ENCODE results near the gene PYROXD2. TPM values are rescaled to one million over a fixed set of nuclear protein-coding genes. Genes with fewer than 3 reads are reported as not detected.
A peak's percentile ranks its signal among the peaks of the same experiment; 100 is the strongest.

Gene PYROXD2
- total RNA-seq, 2 experiments from 2014 or later: 5.1 to 7.5 TPM

DNA sequence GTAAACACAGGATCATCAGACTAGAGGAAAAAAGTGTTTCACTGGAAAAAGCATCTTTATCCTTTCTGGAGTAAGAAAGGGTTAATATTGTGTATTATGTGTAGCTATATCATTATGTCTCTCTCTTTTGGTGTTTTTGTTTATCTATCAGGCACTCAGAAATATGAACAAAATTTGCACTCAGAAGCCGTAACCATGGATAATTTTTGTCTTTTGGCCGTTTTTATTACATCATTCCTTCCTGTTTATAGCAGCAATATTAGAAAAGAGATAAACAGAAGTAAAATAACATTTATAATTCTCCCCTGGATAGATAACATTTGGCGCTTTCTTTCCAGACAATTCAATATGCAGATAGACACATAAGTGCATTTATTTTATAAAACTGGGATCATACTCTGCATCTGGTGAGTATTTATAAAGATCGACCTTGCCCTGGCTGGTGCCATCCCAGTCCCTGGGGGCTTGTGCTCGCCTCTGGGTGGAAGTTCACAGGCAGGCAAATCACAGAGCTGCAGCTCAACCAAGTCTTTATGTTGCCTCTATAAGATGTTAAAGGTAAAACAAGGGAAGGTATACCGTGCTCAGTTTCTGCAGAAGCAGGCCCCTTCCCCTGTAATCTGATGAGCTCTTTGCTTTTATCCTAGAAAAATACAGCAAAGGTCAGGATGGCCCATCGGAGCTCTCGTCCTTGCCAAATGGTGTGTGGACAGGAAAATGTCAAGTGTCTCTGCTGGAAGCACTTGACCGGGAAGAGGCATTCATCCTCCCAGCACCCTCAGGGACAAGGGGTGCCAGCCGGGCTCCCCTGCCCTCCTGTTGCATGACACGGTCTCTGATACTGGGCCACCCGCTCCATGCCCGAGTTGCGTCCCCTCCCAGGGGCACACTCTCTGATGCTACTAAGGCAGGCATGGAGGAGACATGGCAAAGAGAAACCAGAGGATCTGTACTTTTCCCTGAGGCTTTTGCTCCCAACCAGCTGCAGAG, 43.9 kb downstream of the PYROXD2 start:
- no peak for ATAC-seq
- Mint-ChIP-seq H3K4me3 (no peak overlapping the region), H3K4me1 (no peaks in the 10 kb centered on the region), H3K27me3 (peaks cover 29% of the 10 kb centered on the region), H3K27ac (no peak overlapping the region), H3K9me3 (ENCODE audit: low read depth) (no peaks in the 10 kb centered on the region), H3K36me3 (no peaks in the 10 kb centered on the region)
- DNase-seq: no peak
- CTCF ChIA-PET: no interaction called here

GRCh38 chr10:98369801-98370200, 45.2 kb downstream of the PYROXD2 start:
- no peaks in the 10 kb centered on the region for H3K9me3 Mint-ChIP-seq (ENCODE audit: low read depth)
- DNase-seq (no peak), ATAC-seq (no peak)
- CTCF ChIA-PET: no interaction called here
- H3K4me3 Mint-ChIP-seq: no peak overlapping the region
- peaks cover 25% of the 10 kb centered on the region for H3K27me3 Mint-ChIP-seq
- H3K27ac Mint-ChIP-seq: no peak overlapping the region
- no peaks in the 10 kb centered on the region for H3K36me3 Mint-ChIP-seq
- no peaks in the 10 kb centered on the region for H3K4me1 Mint-ChIP-seq

DNA sequence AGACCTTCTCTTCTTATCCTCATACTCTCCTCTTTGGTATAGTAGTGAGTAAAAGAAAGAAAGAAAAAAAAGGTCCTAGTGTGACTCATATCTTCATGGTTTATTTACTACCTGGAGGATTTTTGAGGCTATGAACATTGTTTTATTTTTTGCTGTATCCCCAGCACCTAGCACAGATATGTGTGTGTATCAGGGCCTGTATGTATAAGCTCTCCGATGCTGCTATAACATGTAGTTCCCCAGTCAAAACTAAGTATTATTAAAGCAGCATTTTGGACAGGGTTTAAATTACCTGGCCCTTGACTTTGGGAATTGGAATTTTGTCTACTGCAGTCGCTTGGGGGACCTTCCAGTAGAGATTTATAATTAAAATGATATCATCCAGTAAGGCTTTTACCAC, 46.3 kb downstream of the PYROXD2 start:
- no peak overlapping the region for H3K27ac Mint-ChIP-seq
- ATAC-seq: no peak

DNA sequence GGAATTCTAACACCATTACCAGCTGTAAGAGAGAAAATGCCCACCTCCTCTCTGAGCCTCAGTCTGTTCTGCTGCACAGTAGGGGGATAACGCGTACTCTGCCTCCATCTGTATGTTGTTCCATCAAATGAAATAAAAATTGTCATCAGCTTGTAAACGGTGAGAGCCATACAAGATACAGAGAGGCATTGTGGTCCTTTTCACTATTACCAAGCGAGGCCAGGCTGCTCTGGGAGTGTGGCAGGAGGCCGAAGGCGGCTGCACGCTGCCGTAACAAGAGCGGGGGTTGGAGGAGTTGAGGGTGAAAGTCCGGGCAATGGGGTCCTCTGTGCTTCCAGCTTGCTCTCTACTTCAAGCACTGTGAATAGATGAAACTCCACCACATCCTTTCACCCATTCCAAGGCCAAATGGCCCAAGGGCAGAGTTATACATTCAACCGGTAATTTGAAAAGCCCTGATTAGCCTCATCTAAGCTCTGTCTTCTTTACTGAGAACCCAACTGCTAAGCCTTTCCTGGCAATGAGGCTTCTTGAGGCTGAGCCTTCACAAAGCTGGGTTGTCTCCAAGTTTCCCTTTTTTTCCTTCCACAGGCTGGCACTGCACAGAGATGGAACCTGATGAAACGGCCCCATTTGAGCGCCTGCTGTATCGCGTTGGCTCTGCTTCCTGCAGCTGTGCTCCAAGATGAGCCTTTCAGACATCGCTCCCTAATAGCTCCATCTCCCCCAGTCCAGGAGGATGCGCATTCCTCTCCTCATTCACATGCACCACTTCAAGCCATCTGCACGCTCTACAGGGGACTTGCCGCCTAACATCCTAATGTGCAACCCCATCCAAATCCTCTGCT, 47.2 kb downstream of the PYROXD2 start:
- CTCF ChIA-PET: no interaction called here
- ATAC-seq (no peak), DNase-seq (no peak)
- no peaks in the 10 kb centered on the region for H3K9me3 Mint-ChIP-seq (ENCODE audit: low read depth)
- H3K36me3 Mint-ChIP-seq: no peaks in the 10 kb centered on the region
- peaks cover 13% of the 10 kb centered on the region for H3K27me3 Mint-ChIP-seq
- H3K4me3 Mint-ChIP-seq: no peak overlapping the region
- H3K27ac Mint-ChIP-seq: no peak overlapping the region
- no peaks in the 10 kb centered on the region for H3K4me1 Mint-ChIP-seq

More for the DNA sequence above, 46.3 kb downstream of the PYROXD2 start:
- Mint-ChIP-seq H3K4me3 (no peak overlapping the region), H3K4me1 (no peaks in the 10 kb centered on the region), H3K36me3 (no peaks in the 10 kb centered on the region), H3K27me3 (peaks cover 14% of the 10 kb centered on the region), H3K9me3 (ENCODE audit: low read depth) (no peaks in the 10 kb centered on the region)
- no peak for DNase-seq
- CTCF ChIA-PET: no interaction called here

- Mint-ChIP-seq H3K9me3 (ENCODE audit: low read depth) (no peaks in the 10 kb centered on the region), H3K4me3 (no peak overlapping the region), H3K4me1 (peaks cover 4% of the 10 kb centered on the region), H3K27me3 (peaks cover 13% of the 10 kb centered on the region), H3K27ac (no peak overlapping the region), H3K36me3 (no peaks in the 10 kb centered on the region)
- ATAC-seq (no peak), DNase-seq (no peak)
- CTCF ChIA-PET: no interaction called here
Observed at GRCh38 chr10:98366062-98366530, 48.9 kb downstream of the PYROXD2 start.

- CTCF ChIA-PET: no interaction called here
- Mint-ChIP-seq H3K9me3 (ENCODE audit: low read depth) (no peaks in the 10 kb centered on the region), H3K27me3 (peaks cover 8% of the 10 kb centered on the region), H3K36me3 (no peaks in the 10 kb centered on the region), H3K4me3 (no peak overlapping the region), H3K27ac (no peak overlapping the region), H3K4me1 (peaks cover 4% of the 10 kb centered on the region)
- no peak for DNase-seq
- no peak for ATAC-seq
Observed at GRCh38 chr10:98365406-98366061, 49.4 kb downstream of the PYROXD2 start.

GRCh38 chr10:98364432-98365102, 50.4 kb downstream of the PYROXD2 start:
- no peaks in the 10 kb centered on the region for H3K36me3 Mint-ChIP-seq
- DNase-seq (no peak), ATAC-seq (no peak)
- H3K4me1 Mint-ChIP-seq: peaks cover 4% of the 10 kb centered on the region
- H3K27me3 Mint-ChIP-seq: peaks cover 12% of the 10 kb centered on the region
- H3K9me3 Mint-ChIP-seq (ENCODE audit: low read depth): no peaks in the 10 kb centered on the region
- H3K27ac Mint-ChIP-seq: no peak overlapping the region
- no peak overlapping the region for H3K4me3 Mint-ChIP-seq
- CTCF ChIA-PET: no interaction called here

GRCh38 chr10:98363220-98363619, 51.8 kb downstream of the PYROXD2 start:
- ATAC-seq: no peak

DNA sequence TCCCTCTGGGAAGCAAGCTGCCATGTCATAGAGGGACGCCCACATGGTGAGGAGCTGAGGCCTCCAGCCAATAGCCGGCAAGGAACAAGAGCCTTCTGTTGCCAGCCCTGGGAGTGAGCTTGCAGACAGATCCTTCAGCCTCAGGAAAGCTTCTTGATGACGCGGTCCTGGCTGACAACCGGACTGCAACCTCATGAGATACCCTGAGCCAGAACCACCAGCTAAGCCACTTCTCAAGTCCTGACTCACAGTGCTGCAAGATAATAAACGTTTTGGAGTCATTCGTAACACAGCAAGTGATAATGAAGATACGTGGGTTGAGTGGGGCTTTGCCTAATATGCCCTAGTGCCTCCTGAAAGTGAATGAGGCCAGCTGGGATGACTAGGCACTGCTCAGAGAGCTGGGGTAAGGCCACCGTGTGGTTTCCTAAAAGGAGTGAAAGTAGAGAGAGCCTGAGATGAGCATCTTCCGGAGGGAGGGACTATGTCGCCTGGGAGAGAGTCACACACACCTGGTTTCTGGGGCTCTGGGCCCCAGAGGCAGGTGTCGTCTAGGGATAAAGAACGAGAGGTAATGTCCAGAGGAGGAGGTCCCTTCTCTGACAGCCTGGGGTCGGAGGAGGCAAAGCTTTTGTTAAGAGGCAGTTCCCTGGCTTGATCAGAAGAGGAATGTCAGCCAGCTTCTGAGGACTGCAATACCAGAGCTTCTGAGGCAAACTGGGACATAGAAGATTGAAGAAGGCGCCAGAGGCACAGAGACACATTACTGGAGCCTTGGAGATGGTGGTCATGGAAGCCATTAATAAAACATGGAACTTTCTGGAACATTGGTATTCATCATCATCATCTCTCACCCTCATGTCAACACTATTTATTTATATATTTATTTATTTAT, 53.6 kb downstream of the PYROXD2 start:
- no peak overlapping the region for H3K27ac Mint-ChIP-seq
- peaks cover 6% of the 10 kb centered on the region for H3K4me1 Mint-ChIP-seq
- no peaks in the 10 kb centered on the region for H3K9me3 Mint-ChIP-seq (ENCODE audit: low read depth)
- no peak overlapping the region for H3K4me3 Mint-ChIP-seq
- DNase-seq (peak; percentile 70), ATAC-seq (peak; percentile 70)
- H3K27me3 Mint-ChIP-seq: peaks cover 24% of the 10 kb centered on the region
- CTCF ChIA-PET: no interaction called here
- H3K36me3 Mint-ChIP-seq: no peaks in the 10 kb centered on the region

More at GRCh38 chr10:98363220-98363619, 51.8 kb downstream of the PYROXD2 start:
- peaks cover 4% of the 10 kb centered on the region for H3K4me1 Mint-ChIP-seq
- H3K4me3 Mint-ChIP-seq: no peak overlapping the region
- no peak for DNase-seq
- CTCF ChIA-PET: no interaction called here
- no peaks in the 10 kb centered on the region for H3K9me3 Mint-ChIP-seq (ENCODE audit: low read depth)
- H3K27ac Mint-ChIP-seq: no peak overlapping the region
- no peaks in the 10 kb centered on the region for H3K36me3 Mint-ChIP-seq
- H3K27me3 Mint-ChIP-seq: peaks cover 22% of the 10 kb centered on the region

DNA sequence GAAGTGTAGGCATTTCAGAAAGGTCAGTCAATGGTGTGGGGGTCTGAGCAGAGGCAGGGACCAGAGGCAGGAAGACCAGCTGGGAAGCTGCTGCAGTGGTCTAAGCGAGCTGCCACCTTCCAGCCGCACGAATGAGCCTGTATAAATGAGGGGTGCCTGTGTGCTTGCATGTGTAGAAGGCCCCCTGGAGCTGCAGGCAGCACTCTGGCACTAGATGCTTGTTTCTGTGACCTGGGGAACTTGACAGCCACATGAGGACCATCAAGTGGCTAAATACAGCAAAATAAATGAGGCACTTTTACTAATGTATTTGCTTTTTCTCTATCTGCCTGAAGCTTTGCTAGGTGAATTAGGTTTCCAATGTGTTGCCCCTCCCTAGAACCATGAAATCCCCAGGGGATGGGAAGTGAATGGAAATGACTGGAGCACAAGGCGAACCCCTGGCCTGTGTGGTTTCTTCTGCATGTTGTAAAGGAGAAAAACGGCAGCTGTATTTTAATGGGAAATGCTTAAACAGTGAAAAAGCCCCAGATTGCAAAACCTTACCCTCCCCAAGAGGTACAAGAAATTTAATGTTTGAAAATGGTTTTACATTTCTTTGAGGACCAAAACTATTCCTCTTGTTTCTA, 57.7 kb downstream of the PYROXD2 start:
- Mint-ChIP-seq H3K4me1 (peaks cover 6% of the 10 kb centered on the region), H3K4me3 (no peak overlapping the region), H3K9me3 (ENCODE audit: low read depth) (no peaks in the 10 kb centered on the region), H3K36me3 (no peaks in the 10 kb centered on the region), H3K27ac (no peak overlapping the region), H3K27me3 (peaks cover 54% of the 10 kb centered on the region)
- ATAC-seq (no peak), DNase-seq (no peak)
- CTCF ChIA-PET: no interaction called here

DNA sequence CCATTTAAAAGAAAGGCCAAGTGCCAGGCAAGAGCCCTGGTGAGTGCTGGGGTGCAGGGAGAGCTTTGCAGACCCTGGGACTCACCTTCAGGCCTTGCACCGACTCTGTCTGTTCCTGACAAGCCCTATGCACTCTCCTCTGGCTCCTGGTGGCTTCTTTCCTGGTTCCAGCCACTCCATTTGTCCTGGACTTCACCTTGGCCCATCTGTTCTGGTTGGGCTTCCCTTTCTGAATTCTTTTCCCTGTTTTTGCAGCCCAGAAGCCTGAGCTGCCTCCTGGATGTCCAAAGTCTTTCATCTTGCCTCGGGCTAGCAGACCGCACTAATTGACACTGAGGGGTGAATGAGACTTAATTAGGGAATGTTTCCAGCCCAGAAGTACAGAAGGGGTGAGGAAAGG, 60.5 kb downstream of the PYROXD2 start:
- DNase-seq (no peak), ATAC-seq (no peak)
- Mint-ChIP-seq H3K36me3 (no peaks in the 10 kb centered on the region), H3K27me3 (peaks cover 66% of the 10 kb centered on the region), H3K27ac (no peak overlapping the region), H3K4me1 (peaks cover 2% of the 10 kb centered on the region), H3K9me3 (ENCODE audit: low read depth) (no peaks in the 10 kb centered on the region), H3K4me3 (no peak overlapping the region)
- CTCF ChIA-PET: interaction anchor here (0.6 kb wide), 1 partner anchor 604 kb away, joined by 4 read pairs; no protein-coding TSS in a partner anchor

GRCh38 chr10:98353170-98353569, 61.8 kb downstream of the PYROXD2 start:
- DNase-seq (no peak), ATAC-seq (no peak)
- no peaks in the 10 kb centered on the region for H3K9me3 Mint-ChIP-seq (ENCODE audit: low read depth)
- H3K4me3 Mint-ChIP-seq: no peak overlapping the region
- no peak overlapping the region for H3K27ac Mint-ChIP-seq
- H3K4me1 Mint-ChIP-seq: peaks cover 1% of the 10 kb centered on the region
- H3K27me3 Mint-ChIP-seq: peaks cover 68% of the 10 kb centered on the region
- no peaks in the 10 kb centered on the region for H3K36me3 Mint-ChIP-seq
- CTCF ChIA-PET: no interaction called here
